HG03196 (cell line): ENCODE results near the gene CCDC102A.

ENCODE experiments used
- ATAC-seq: cut with Tn5 transposase; IDR thresholded peaks from one replicate; pipeline ENCODE4 v1.9.1; 2021; ENCODE audit not compliant: unreplicated experiment

CCDC102A gene

GRCh38 chr16:57522960-57523359, 13.4 kb downstream of the CCDC102A start:
- no peak for ATAC-seq

- no peak for ATAC-seq
These were observed 16.5 kb downstream of the CCDC102A start for GRCh38 chr16:57519796-57520360.

- ATAC-seq, result no peak
These were observed 17.4 kb downstream of the CCDC102A start for GRCh38 chr16:57518922-57519321.

- ATAC-seq, result no peak
These were observed 17.9 kb downstream of the CCDC102A start for GRCh38 chr16:57518520-57518919.

- ATAC-seq, result no peak
These were observed 18.7 kb downstream of the CCDC102A start for GRCh38 chr16:57517397-57518367.

GRCh38 chr16:57516773-57517172, 19.6 kb downstream of the CCDC102A start:
- ATAC-seq, result no peak

GRCh38 chr16:57516176-57516725, 20.1 kb downstream of the CCDC102A start:
- no peak for ATAC-seq

GRCh38 chr16:57514791-57515600, 21.4 kb downstream of the CCDC102A start:
- ATAC-seq, result no peak

- no peak for ATAC-seq
These were observed 22.0 kb downstream of the CCDC102A start for GRCh38 chr16:57514371-57514770.

GRCh38 chr16:57513371-57514102, 22.8 kb downstream of the CCDC102A start:
- ATAC-seq, result no peak

GRCh38 chr16:57512296-57513001, 23.9 kb downstream of the CCDC102A start:
- ATAC-seq, result no peak

- ATAC-seq, result no peak
These were observed 26.1 kb downstream of the CCDC102A start for GRCh38 chr16:57510016-57510871.

GRCh38 chr16:57509231-57509923, 27.0 kb downstream of the CCDC102A start:
- ATAC-seq, result no peak

- ATAC-seq, result no peak
These were observed 28.3 kb downstream of the CCDC102A start for GRCh38 chr16:57508035-57508425.

GRCh38 chr16:57507136-57508034, 29.0 kb downstream of the CCDC102A start:
- ATAC-seq, result no peak

- no peak for ATAC-seq
These were observed 31.2 kb downstream of the CCDC102A start for GRCh38 chr16:57505169-57505568.

GRCh38 chr16:57504491-57504890, 31.9 kb downstream of the CCDC102A start:
- no peak for ATAC-seq
